ENCODE results near the gene PPP2R1B.
A peak's percentile ranks its signal among the peaks of the same experiment; 100 is the strongest.
"Not testable (repeated sequence)": the region's sequence is repeated elsewhere in the genome, so short reads cannot be mapped to it uniquely, and the experiment has no call there.

Gene PPP2R1B

DNA sequence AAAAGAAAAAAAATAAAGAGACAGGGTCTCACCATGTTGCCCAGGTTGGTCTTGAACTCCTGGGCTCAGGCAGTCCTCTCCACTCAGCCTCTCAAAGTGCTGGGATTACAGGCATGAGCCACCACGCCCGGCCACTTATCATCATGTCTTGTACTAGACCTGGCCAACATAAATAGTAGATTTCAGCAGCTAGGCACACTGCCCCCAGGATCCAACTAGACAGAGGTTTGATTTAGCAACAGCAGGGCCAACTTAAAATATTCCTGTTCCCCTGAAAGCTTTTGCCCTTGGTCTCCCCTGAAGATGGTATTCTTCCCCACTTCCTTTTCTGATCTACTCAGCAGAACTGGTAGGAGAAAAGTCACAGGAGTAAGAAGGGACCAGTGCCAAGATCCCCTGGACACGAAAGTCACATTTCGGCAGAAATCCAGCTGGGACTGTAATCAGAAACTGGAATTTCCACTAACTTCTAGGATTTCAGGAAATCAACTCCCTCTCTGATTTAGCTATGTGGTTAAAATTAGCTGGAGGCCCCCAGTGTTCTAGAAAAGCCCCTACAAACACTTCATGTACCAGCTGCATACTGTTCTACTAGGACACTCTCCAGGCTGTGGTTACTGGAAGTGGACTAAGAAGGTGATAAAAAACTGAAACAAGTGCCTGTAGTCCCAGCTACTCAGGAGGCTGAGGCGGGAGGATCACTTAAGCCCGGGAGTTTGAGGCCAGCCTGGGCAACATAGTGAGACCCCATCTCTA lies 8.9 kb upstream of the PPP2R1B start:
- no peak overlapping the region for H3K4me3 ChIP-seq (ENCODE audit: low read length)
- TF ChIP-seq ZNF274 (IDR thresholded peaks at IDR 0.05; ENCODE audit: low read depth, low read length): no peak

- no peak for TF ChIP-seq ZNF274 (IDR thresholded peaks at IDR 0.05; ENCODE audit: low read depth, low read length)
- no peak overlapping the region for H3K4me3 ChIP-seq (ENCODE audit: low read length)
Observed at GRCh38 chr11:111772535-111772934, 6.3 kb upstream of the PPP2R1B start.

- H3K4me3 ChIP-seq (ENCODE audit: low read length): not testable (repeated sequence)
Observed at GRCh38 chr11:111771205-111771604, 5.0 kb upstream of the PPP2R1B start.

- TF ChIP-seq ZNF274 (IDR thresholded peaks at IDR 0.05; ENCODE audit: low read depth, low read length): no peak
Observed at GRCh38 chr11:111770581-111771134, 4.5 kb upstream of the PPP2R1B start.

GRCh38 chr11:111766834-111767142 lies 599 bp upstream of the PPP2R1B start:
- peak overlapping the region; percentile 48; the same call in 1 of the 2 replicates for H3K4me3 ChIP-seq (ENCODE audit: low read length)
- no peak for TF ChIP-seq ZNF274 (IDR thresholded peaks at IDR 0.05; ENCODE audit: low read depth, low read length)

More at GRCh38 chr11:111770581-111771134, 4.5 kb upstream of the PPP2R1B start:
- no peak overlapping the region for H3K4me3 ChIP-seq (ENCODE audit: low read length)

DNA sequence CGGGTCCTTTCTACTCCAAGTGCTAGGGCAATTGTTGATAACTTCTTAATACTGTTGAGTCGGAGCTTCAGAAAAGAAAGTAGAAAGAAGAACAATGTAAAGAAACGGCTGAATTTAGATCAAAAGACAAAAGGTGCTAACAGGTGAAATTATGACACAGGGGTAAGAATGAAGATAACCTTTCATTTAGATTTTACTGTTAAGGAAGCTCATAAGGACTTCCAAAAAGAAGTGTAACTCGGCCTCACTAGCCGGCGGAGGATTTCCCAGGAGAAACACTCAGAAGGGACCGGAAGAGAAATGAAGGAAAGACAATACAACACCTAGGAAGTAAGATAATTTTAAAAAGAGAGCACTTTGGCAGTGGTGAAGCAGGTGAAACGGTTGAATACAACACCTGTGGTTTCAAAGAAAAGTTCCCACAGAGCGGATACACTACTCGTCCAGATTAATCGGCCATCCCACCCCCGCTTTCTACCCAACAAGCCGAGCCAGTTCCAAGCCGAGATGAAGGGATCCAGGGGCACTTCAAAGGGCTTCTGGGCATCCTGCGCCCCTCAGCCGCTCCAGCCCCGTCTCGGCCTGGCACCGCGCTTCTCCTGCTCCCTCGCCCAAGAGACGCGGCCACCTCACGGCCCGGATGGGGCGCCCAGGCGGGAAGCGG lies 737 bp downstream of the PPP2R1B start:
- TF ChIP-seq ZNF274 (IDR thresholded peaks at IDR 0.05; ENCODE audit: low read depth, low read length): no peak
- peak overlapping the region; percentile 87 for H3K4me3 ChIP-seq (ENCODE audit: low read length)

- TF ChIP-seq ZNF274 (IDR thresholded peaks at IDR 0.05; ENCODE audit: low read depth, low read length): no peak
- peak overlapping the region; percentile 87 for H3K4me3 ChIP-seq (ENCODE audit: low read length)
Observed at GRCh38 chr11:111764621-111765020, 1.6 kb downstream of the PPP2R1B start.

- H3K4me3 ChIP-seq (ENCODE audit: low read length): no peak overlapping the region
- TF ChIP-seq ZNF274 (IDR thresholded peaks at IDR 0.05; ENCODE audit: low read depth, low read length): no peak
Observed at GRCh38 chr11:111762981-111763643, 3.1 kb downstream of the PPP2R1B start.

DNA sequence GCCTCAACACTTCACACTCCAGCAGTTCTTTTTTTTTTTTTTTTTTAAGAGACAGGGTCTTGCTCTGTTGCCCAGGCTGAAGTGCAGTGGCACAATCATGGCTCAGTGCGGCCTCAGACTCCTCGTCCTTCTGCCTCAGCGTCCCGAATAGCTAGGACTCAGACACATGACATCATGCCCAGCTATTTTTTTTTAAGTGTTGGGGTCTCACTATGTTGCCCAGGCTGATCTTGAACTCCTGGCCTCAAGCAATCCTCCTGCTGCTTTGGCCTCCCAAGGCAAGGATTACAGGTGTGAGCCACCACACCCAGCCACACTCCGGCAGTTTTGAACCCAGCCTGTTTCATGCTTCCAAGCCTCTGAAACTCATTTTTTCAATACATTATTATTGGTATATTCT lies 3.7 kb downstream of the PPP2R1B start:
- no peak for TF ChIP-seq ZNF274 (IDR thresholded peaks at IDR 0.05; ENCODE audit: low read depth, low read length)
- no peak overlapping the region for H3K4me3 ChIP-seq (ENCODE audit: low read length)

DNA sequence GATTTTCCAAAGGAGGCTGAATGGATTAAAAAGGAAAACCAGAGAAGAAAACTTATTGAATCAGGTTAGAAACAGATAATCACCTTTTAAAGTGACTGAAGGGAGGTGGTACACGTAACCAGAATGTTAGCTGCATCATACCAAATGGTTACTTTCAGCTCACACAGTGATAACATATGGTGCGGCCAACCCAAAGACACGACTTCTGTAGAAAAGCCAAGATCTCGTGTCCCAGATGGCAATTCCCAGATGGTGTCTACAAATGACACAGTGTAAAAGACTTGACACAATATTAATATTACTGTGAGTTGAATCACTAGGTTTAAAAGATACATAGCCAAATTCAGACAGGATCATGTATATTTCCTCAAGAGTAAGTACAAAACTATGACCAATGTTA lies 5.2 kb downstream of the PPP2R1B start:
- no peak for TF ChIP-seq ZNF274 (IDR thresholded peaks at IDR 0.05; ENCODE audit: low read depth, low read length)
- no peak overlapping the region for H3K4me3 ChIP-seq (ENCODE audit: low read length)

GRCh38 chr11:111759778-111760407 lies 6.3 kb downstream of the PPP2R1B start:
- TF ChIP-seq ZNF274 (IDR thresholded peaks at IDR 0.05; ENCODE audit: low read depth, low read length): no peak
- no peak overlapping the region for H3K4me3 ChIP-seq (ENCODE audit: low read length)

- no peak for TF ChIP-seq ZNF274 (IDR thresholded peaks at IDR 0.05; ENCODE audit: low read depth, low read length)
- no peak overlapping the region for H3K4me3 ChIP-seq (ENCODE audit: low read length)
Observed at GRCh38 chr11:111759376-111759775, 6.8 kb downstream of the PPP2R1B start.

DNA sequence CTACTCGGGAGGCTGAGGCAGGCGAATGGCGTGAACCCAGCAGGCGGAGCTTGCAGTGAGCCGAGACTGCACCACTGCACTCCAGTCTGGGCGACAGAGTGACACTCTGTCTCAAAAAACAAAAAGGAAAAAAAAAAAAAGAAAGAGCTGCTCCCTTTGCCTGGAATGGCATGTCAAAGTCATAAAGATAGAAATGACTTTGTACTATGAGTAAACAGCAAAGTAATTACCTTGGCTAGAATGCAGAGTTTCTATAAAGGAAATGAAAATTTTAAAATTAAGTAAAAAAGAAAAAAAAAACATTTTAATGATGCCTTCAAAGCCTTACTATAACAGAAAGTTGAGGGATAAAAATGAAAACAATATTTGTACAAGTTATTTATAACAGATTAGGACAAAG lies 10.1 kb downstream of the PPP2R1B start:
- TF ChIP-seq ZNF274 (IDR thresholded peaks at IDR 0.05; ENCODE audit: low read depth, low read length): no peak
- H3K4me3 ChIP-seq (ENCODE audit: low read length): no peak overlapping the region

DNA sequence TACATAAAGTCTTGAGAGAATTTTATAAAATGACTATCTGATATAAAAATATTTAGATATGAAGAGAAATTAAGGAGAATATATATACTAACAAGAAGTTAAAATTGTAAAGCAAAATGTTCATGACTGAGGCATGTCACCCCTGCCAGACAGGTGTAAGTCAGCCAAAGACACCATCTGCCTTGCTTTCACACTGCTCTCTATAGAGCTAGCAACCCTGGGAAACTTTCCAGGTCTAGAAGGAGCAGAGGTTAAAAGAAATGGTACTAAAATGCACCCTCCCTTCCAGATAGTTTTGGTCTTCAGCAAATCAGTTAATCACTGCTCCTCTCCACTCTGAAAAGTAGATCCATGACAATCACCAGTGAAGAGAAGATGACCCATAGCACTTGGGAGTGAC lies 16.5 kb downstream of the PPP2R1B start:
- H3K4me3 ChIP-seq (ENCODE audit: low read length): no peak overlapping the region
- TF ChIP-seq ZNF274 (IDR thresholded peaks at IDR 0.05; ENCODE audit: low read depth, low read length): no peak
